ENCODE measurements around the gene DYNC1I1.

The DYNC1I1 gene

GRCh38 chr7:95997632-95998031 lies 225.3 kb downstream of the DYNC1I1 start:
- Histone ChIP-seq H3K9me3 (ENCODE audit: control insufficient read depth, insufficient read depth, low read depth, low read length) (no peaks in the 10 kb centered on the region), H3K4me3 (ENCODE audit: low read depth, low read length) (no peak overlapping the region), H3K27ac (ENCODE audit: low read depth, low read length) (no peak overlapping the region), H3K9ac (ENCODE audit: low read length) (no peak overlapping the region), H3K36me3 (ENCODE audit: control insufficient read depth, insufficient read depth, low read length) (no peaks in the 10 kb centered on the region), H3K4me1 (ENCODE audit: control insufficient read depth, insufficient read depth, low read length) (no peaks in the 10 kb centered on the region), H3K27me3 (ENCODE audit: control insufficient read depth, insufficient read depth, low read length) (no peaks in the 10 kb centered on the region)

- Histone ChIP-seq H3K4me1 (ENCODE audit: control insufficient read depth, insufficient read depth, low read length) (no peaks in the 10 kb centered on the region), H3K4me3 (ENCODE audit: low read depth, low read length) (no peak overlapping the region), H3K27ac (ENCODE audit: low read depth, low read length) (no peak overlapping the region), H3K9me3 (ENCODE audit: control insufficient read depth, insufficient read depth, low read depth, low read length) (no peaks in the 10 kb centered on the region), H3K27me3 (ENCODE audit: control insufficient read depth, insufficient read depth, low read length) (no peaks in the 10 kb centered on the region), H3K9ac (ENCODE audit: low read length) (no peak overlapping the region), H3K36me3 (ENCODE audit: control insufficient read depth, insufficient read depth, low read length) (no peaks in the 10 kb centered on the region)
Observed at GRCh38 chr7:95999481-95999880, 227.1 kb downstream of the DYNC1I1 start.

GRCh38 chr7:96004578-96004977 lies 232.2 kb downstream of the DYNC1I1 start:
- H3K27me3 ChIP-seq (ENCODE audit: control insufficient read depth, insufficient read depth, low read length) = no peaks in the 10 kb centered on the region
- no peaks in the 10 kb centered on the region for H3K4me1 ChIP-seq (ENCODE audit: control insufficient read depth, insufficient read depth, low read length)
- H3K27ac ChIP-seq (ENCODE audit: low read depth, low read length) = no peak overlapping the region

GRCh38 chr7:96005271-96005670 lies 232.9 kb downstream of the DYNC1I1 start:
- Histone ChIP-seq H3K27me3 (ENCODE audit: control insufficient read depth, insufficient read depth, low read length) (no peaks in the 10 kb centered on the region), H3K36me3 (ENCODE audit: control insufficient read depth, insufficient read depth, low read length) (no peaks in the 10 kb centered on the region), H3K9ac (ENCODE audit: low read length) (no peak overlapping the region), H3K9me3 (ENCODE audit: control insufficient read depth, insufficient read depth, low read depth, low read length) (no peaks in the 10 kb centered on the region), H3K27ac (ENCODE audit: low read depth, low read length) (no peak overlapping the region), H3K4me1 (ENCODE audit: control insufficient read depth, insufficient read depth, low read length) (no peaks in the 10 kb centered on the region), H3K4me3 (ENCODE audit: low read depth, low read length) (no peak overlapping the region)

More at GRCh38 chr7:96004578-96004977, 232.2 kb downstream of the DYNC1I1 start:
- Histone ChIP-seq H3K4me3 (ENCODE audit: low read depth, low read length) (no peak overlapping the region), H3K36me3 (ENCODE audit: control insufficient read depth, insufficient read depth, low read length) (no peaks in the 10 kb centered on the region), H3K9ac (ENCODE audit: low read length) (no peak overlapping the region), H3K9me3 (ENCODE audit: control insufficient read depth, insufficient read depth, low read depth, low read length) (no peaks in the 10 kb centered on the region)

- Histone ChIP-seq H3K36me3 (ENCODE audit: control insufficient read depth, insufficient read depth, low read length) (no peaks in the 10 kb centered on the region), H3K27me3 (ENCODE audit: control insufficient read depth, insufficient read depth, low read length) (no peaks in the 10 kb centered on the region), H3K9ac (ENCODE audit: low read length) (no peak overlapping the region), H3K9me3 (ENCODE audit: control insufficient read depth, insufficient read depth, low read depth, low read length) (no peaks in the 10 kb centered on the region), H3K27ac (ENCODE audit: low read depth, low read length) (no peak overlapping the region), H3K4me3 (ENCODE audit: low read depth, low read length) (no peak overlapping the region), H3K4me1 (ENCODE audit: control insufficient read depth, insufficient read depth, low read length) (peaks cover 4% of the 10 kb centered on the region)
Observed at GRCh38 chr7:96009148-96009547, 236.8 kb downstream of the DYNC1I1 start.

- no peak overlapping the region for H3K27ac ChIP-seq (ENCODE audit: low read depth, low read length)
- no peaks in the 10 kb centered on the region for H3K9me3 ChIP-seq (ENCODE audit: control insufficient read depth, insufficient read depth, low read depth, low read length)
- no peak overlapping the region for H3K4me3 ChIP-seq (ENCODE audit: low read depth, low read length)
- H3K4me1 ChIP-seq (ENCODE audit: control insufficient read depth, insufficient read depth, low read length) = peaks cover 8% of the 10 kb centered on the region
- H3K9ac ChIP-seq (ENCODE audit: low read length) = no peak overlapping the region
- H3K27me3 ChIP-seq (ENCODE audit: control insufficient read depth, insufficient read depth, low read length) = no peaks in the 10 kb centered on the region
- H3K36me3 ChIP-seq (ENCODE audit: control insufficient read depth, insufficient read depth, low read length) = no peaks in the 10 kb centered on the region
Observed at GRCh38 chr7:96013836-96014235, 241.5 kb downstream of the DYNC1I1 start.

- no peak overlapping the region for H3K9ac ChIP-seq (ENCODE audit: low read length)
- H3K9me3 ChIP-seq (ENCODE audit: control insufficient read depth, insufficient read depth, low read depth, low read length) = no peaks in the 10 kb centered on the region
- no peaks in the 10 kb centered on the region for H3K27me3 ChIP-seq (ENCODE audit: control insufficient read depth, insufficient read depth, low read length)
- no peak overlapping the region for H3K4me3 ChIP-seq (ENCODE audit: low read depth, low read length)
- H3K4me1 ChIP-seq (ENCODE audit: control insufficient read depth, insufficient read depth, low read length) = peaks cover 8% of the 10 kb centered on the region
- H3K27ac ChIP-seq (ENCODE audit: low read depth, low read length) = no peak overlapping the region
- no peaks in the 10 kb centered on the region for H3K36me3 ChIP-seq (ENCODE audit: control insufficient read depth, insufficient read depth, low read length)
Observed at GRCh38 chr7:96014617-96015016, 242.3 kb downstream of the DYNC1I1 start.

- H3K27ac ChIP-seq (ENCODE audit: low read depth, low read length) = no peak overlapping the region
- no peaks in the 10 kb centered on the region for H3K36me3 ChIP-seq (ENCODE audit: control insufficient read depth, insufficient read depth, low read length)
- H3K9ac ChIP-seq (ENCODE audit: low read length) = no peak overlapping the region
- H3K4me1 ChIP-seq (ENCODE audit: control insufficient read depth, insufficient read depth, low read length) = peaks cover 8% of the 10 kb centered on the region
- H3K27me3 ChIP-seq (ENCODE audit: control insufficient read depth, insufficient read depth, low read length) = no peaks in the 10 kb centered on the region
- no peak overlapping the region for H3K4me3 ChIP-seq (ENCODE audit: low read depth, low read length)
- H3K9me3 ChIP-seq (ENCODE audit: control insufficient read depth, insufficient read depth, low read depth, low read length) = no peaks in the 10 kb centered on the region
Observed at GRCh38 chr7:96016056-96016586, 243.8 kb downstream of the DYNC1I1 start.

GRCh38 chr7:96016735-96017134 lies 244.4 kb downstream of the DYNC1I1 start:
- H3K36me3 ChIP-seq (ENCODE audit: control insufficient read depth, insufficient read depth, low read length) = no peaks in the 10 kb centered on the region
- no peaks in the 10 kb centered on the region for H3K27me3 ChIP-seq (ENCODE audit: control insufficient read depth, insufficient read depth, low read length)
- peaks cover 8% of the 10 kb centered on the region for H3K4me1 ChIP-seq (ENCODE audit: control insufficient read depth, insufficient read depth, low read length)
- H3K9ac ChIP-seq (ENCODE audit: low read length) = no peak overlapping the region
- H3K27ac ChIP-seq (ENCODE audit: low read depth, low read length) = no peak overlapping the region
- no peaks in the 10 kb centered on the region for H3K9me3 ChIP-seq (ENCODE audit: control insufficient read depth, insufficient read depth, low read depth, low read length)
- H3K4me3 ChIP-seq (ENCODE audit: low read depth, low read length) = no peak overlapping the region

- no peak overlapping the region for H3K4me3 ChIP-seq (ENCODE audit: low read depth, low read length)
- H3K27me3 ChIP-seq (ENCODE audit: control insufficient read depth, insufficient read depth, low read length) = no peaks in the 10 kb centered on the region
- H3K9ac ChIP-seq (ENCODE audit: low read length) = no peak overlapping the region
Observed at GRCh38 chr7:96017877-96018276, 245.5 kb downstream of the DYNC1I1 start.

GRCh38 chr7:96021568-96021967 lies 249.2 kb downstream of the DYNC1I1 start:
- no peak overlapping the region for H3K9ac ChIP-seq (ENCODE audit: low read length)
- H3K9me3 ChIP-seq (ENCODE audit: control insufficient read depth, insufficient read depth, low read depth, low read length) = no peaks in the 10 kb centered on the region
- no peak overlapping the region for H3K4me3 ChIP-seq (ENCODE audit: low read depth, low read length)
- no peak overlapping the region for H3K27ac ChIP-seq (ENCODE audit: low read depth, low read length)
- no peaks in the 10 kb centered on the region for H3K27me3 ChIP-seq (ENCODE audit: control insufficient read depth, insufficient read depth, low read length)
- no peaks in the 10 kb centered on the region for H3K36me3 ChIP-seq (ENCODE audit: control insufficient read depth, insufficient read depth, low read length)
- H3K4me1 ChIP-seq (ENCODE audit: control insufficient read depth, insufficient read depth, low read length) = no peaks in the 10 kb centered on the region

More at GRCh38 chr7:96017877-96018276, 245.5 kb downstream of the DYNC1I1 start:
- Histone ChIP-seq H3K27ac (ENCODE audit: low read depth, low read length) (no peak overlapping the region), H3K4me1 (ENCODE audit: control insufficient read depth, insufficient read depth, low read length) (peaks cover 8% of the 10 kb centered on the region), H3K9me3 (ENCODE audit: control insufficient read depth, insufficient read depth, low read depth, low read length) (no peaks in the 10 kb centered on the region), H3K36me3 (ENCODE audit: control insufficient read depth, insufficient read depth, low read length) (no peaks in the 10 kb centered on the region)

GRCh38 chr7:96023387-96023786 lies 251.0 kb downstream of the DYNC1I1 start:
- no peak overlapping the region for H3K27ac ChIP-seq (ENCODE audit: low read depth, low read length)
- H3K4me3 ChIP-seq (ENCODE audit: low read depth, low read length) = no peak overlapping the region
- H3K36me3 ChIP-seq (ENCODE audit: control insufficient read depth, insufficient read depth, low read length) = no peaks in the 10 kb centered on the region
- H3K9ac ChIP-seq (ENCODE audit: low read length) = no peak overlapping the region
- no peaks in the 10 kb centered on the region for H3K4me1 ChIP-seq (ENCODE audit: control insufficient read depth, insufficient read depth, low read length)
- H3K9me3 ChIP-seq (ENCODE audit: control insufficient read depth, insufficient read depth, low read depth, low read length) = no peaks in the 10 kb centered on the region
- H3K27me3 ChIP-seq (ENCODE audit: control insufficient read depth, insufficient read depth, low read length) = no peaks in the 10 kb centered on the region

Measured in HUES6 (cell line).